ENCODE data around the gene MTA2.

Gene MTA2

GRCh38 chr11:62612366-62613290, 11.0 kb upstream of the MTA2 start, which contains the start of the genes EML3 and ROM1:
Gene EML3 (minus strand): TSS chr11:62612775. CDS start chr11:62612457, 318 bp downstream.
Gene ROM1 (plus strand): TSS chr11:62613257. CDS start chr11:62613282, 25 bp downstream.
- peak; percentile 80 for DNase-seq (ENCODE audit: low read depth)

DNA sequence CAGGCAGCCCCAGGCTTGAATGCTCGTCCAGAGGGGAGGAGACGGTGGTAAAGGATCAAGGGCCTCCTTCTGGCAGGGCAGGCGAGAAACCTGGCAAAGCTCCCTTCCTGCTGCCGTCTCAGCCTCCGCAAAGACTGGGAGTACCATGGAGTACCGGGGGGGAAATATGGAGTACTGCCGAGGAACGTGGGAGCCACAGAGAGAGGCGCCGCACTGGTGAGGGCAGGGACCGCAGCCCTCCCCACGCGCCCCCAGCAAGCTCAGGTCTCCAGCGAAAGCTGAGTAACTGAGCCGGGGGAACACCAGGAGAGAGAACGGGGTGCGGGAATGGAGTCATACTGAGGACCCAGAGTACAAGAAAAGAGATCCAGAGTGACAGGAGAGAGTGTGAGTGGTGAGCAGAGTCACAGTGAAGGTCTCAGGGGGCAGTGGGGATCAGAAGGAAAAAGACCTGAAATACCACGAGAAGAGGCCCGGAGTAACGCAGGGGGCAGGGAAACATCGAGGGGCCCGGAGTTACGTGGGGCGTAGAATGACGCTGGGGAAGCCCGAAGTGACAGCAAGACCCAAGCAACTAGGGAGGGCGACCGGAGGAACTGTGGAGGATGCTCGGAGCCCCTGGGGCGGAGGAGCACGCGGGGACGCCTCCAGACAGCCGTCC, 10.2 kb upstream of the MTA2 start:
- DNase-seq (ENCODE audit: low read depth), result no peak

- DNase-seq (ENCODE audit: low read depth), result no peak
Measured at GRCh38 chr11:62610814-62611704, 9.4 kb upstream of the MTA2 start.

GRCh38 chr11:62610403-62610802, 8.7 kb upstream of the MTA2 start:
- DNase-seq (ENCODE audit: low read depth), result no peak

DNA sequence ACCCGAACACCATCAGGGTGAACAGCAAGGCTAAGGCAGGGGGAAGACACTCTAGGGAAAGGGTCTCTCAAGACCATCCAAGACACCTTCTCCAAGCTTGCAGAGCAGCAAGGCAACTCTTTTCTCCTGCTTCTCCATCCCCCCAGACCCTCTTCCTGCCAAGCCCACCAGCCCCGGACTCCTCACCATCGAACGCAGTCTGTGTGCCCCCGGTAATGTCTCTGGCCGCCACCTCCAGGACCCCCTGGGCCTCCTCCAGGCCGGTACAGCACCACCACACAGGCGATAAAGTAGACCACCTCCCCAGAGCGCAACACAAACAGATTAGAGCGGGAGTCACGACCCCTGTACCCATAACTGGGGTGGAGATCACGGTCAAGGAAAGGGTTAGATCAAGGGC, 7.1 kb upstream of the MTA2 start:
- DNase-seq (ENCODE audit: low read depth), result no peak

GRCh38 chr11:62607714-62608113, 6.0 kb upstream of the MTA2 start:
- DNase-seq (ENCODE audit: low read depth), result no peak

DNA sequence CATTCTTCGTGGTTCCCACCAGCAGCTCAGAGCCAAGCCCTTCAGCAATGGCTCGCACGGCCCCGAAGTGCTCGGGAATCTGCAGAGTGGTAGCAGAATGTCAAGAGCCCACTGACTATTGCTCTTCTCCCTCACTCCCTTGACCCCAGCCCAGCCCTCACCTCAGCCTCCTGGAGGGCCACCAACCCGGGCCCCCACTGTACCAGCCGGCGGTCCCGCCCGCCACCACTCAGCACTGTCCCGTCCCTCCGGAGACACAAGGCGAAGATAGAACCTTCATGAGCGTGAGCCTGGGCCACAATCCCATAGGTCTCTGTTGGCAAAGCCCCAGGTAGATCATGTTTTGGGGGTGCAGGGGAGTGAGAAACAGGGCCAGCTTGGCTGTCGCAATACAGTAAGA, 4.2 kb upstream of the MTA2 start:
- DNase-seq (ENCODE audit: low read depth), result no peak

GRCh38 chr11:62605467-62605866, 3.8 kb upstream of the MTA2 start:
- no peak for DNase-seq (ENCODE audit: low read depth)

- no peak for DNase-seq (ENCODE audit: low read depth)
Measured at GRCh38 chr11:62604460-62605120, 2.9 kb upstream of the MTA2 start.

- DNase-seq (ENCODE audit: low read depth), result no peak
Measured at GRCh38 chr11:62603776-62604299, 2.2 kb upstream of the MTA2 start.

- no peak for DNase-seq (ENCODE audit: low read depth)
Measured at GRCh38 chr11:62603072-62603408, 1.4 kb upstream of the MTA2 start.

GRCh38 chr11:62602141-62603071, 741 bp upstream of the MTA2 start:
- no peak for DNase-seq (ENCODE audit: low read depth)

- DNase-seq (ENCODE audit: low read depth), result peak; percentile 32
Measured at GRCh38 chr11:62601122-62601371, 618 bp downstream of the MTA2 start.

- peak; percentile 13 for DNase-seq (ENCODE audit: low read depth)
Measured at GRCh38 chr11:62600367-62601121, 1.1 kb downstream of the MTA2 start.

- no peak for DNase-seq (ENCODE audit: low read depth)
Measured at GRCh38 chr11:62599901-62600300, 1.8 kb downstream of the MTA2 start.

GRCh38 chr11:62599069-62599696, 2.5 kb downstream of the MTA2 start:
- DNase-seq (ENCODE audit: low read depth), result peak; percentile 93

- DNase-seq (ENCODE audit: low read depth), result no peak
Measured at GRCh38 chr11:62595124-62595523, 6.5 kb downstream of the MTA2 start.

GRCh38 chr11:62593434-62594044, 8.1 kb downstream of the MTA2 start:
- DNase-seq (ENCODE audit: low read depth), result peak; percentile 54

GRCh38 chr11:62592989-62593421, 8.7 kb downstream of the MTA2 start:
- DNase-seq (ENCODE audit: low read depth), result no peak

Data from activated T-helper 1 cell treated with Interleukin-2 at 50 U/mL for 16 hours (primary cell).